K562 (cell line): Measurements from ENCODE around the gene NR1H2. TPM values are rescaled to one million over a fixed set of nuclear protein-coding genes. Genes with fewer than 3 reads are reported as not detected.

ENCODE experiments used
- ATAC-seq: fragments of 200-7000 bp; cut with Tn5 transposase; 3 replicates; pipeline ENCODE4 v1.9.1; 2020; ENCODE audit warnings: moderate library complexity
- BruUV-seq: library from RNA; stranded (reverse); fragments of 400-500 nt; replicated peaks from 2 replicates; lab custom pipeline; 2021; lab: Mats Ljungman, UMichigan
- CTCF ChIA-PET: fragments of 300-600 bp; formaldehyde crosslinking; extraction: SDS; loops from one replicate; lab custom pipeline; 2021; ENCODE audit warnings: low intra/inter-chr PET ratio; lab: Yijun Ruan, JAX
- POLR2A ChIA-PET: fragments of 300-600, 350-650 bp; sonication (Branson Sonifier 250); formaldehyde crosslinking; extraction: SDS; loops from one replicate; lab custom pipeline; 2021; ENCODE audit warnings: antibody characterized with exemption, inconsistent platforms; lab: Yijun Ruan, JAX
- DNase-seq, 4 experiments: peaks; one replicate each; pipeline versions ENCODE4 v3.0.0 to v3.0.0-alpha.2; 2011 to 2018; ENCODE audit warnings: low spot score in 3 of 4, mixed read lengths in 3 of 4; ENCODE audit errors: extremely low read depth in 1 of 4
- FAIRE-seq: peaks from 2 replicates; lab custom pipeline; 2011; peaks lifted over from hg19 to GRCh38; lab: Jason Lieb, UNC
- H2AFZ ChIP-seq: 2 replicates; pipeline ENCODE4 v1.6.0; 2011; ENCODE audit warnings: low read depth, low read length, control low read depth, inconsistent platforms
- H3K27ac ChIP-seq: fragments of 200-600 bp; 3 replicates; pipeline ENCODE4 v1.8.0; 2011; ENCODE audit warnings: low read depth, mild to moderate bottlenecking, control low read depth, inconsistent platforms, low read length, moderate library complexity, mixed read lengths; ENCODE audit errors: extremely low read depth
- H3K27me3 ChIP-seq, 2 experiments: fragments of 300-600 bp in 1 of 2; 2 replicates in 1 of 2; 3 replicates in 1 of 2; pipeline versions ENCODE4 v1.6.0 to v1.8.0; 2011; ENCODE audit warnings: inconsistent platforms in 2 of 2, low read length in 2 of 2, mild to moderate bottlenecking in 1 of 2, mixed read lengths in 1 of 2, moderate library complexity in 1 of 2; ENCODE audit not compliant: control insufficient read depth in 2 of 2, insufficient read depth in 2 of 2
- H3K36me3 ChIP-seq: fragments of 300-600 bp; 3 replicates; pipeline ENCODE4 v1.8.0; 2011; ENCODE audit warnings: mild to moderate bottlenecking, low read length, inconsistent platforms; ENCODE audit not compliant: control insufficient read depth, insufficient read depth
- H3K4me1 ChIP-seq, 2 experiments: fragments of 200-600 bp in 1 of 2; replicated peaks in 1 of 2; 2 replicates in 1 of 2; 3 replicates in 1 of 2; pipeline versions ENCODE4 v1.5.1 to v1.8.0; 2011; ENCODE audit warnings: inconsistent platforms in 2 of 2, low read length in 2 of 2, mild to moderate bottlenecking in 1 of 2, mixed read lengths in 1 of 2, moderate library complexity in 1 of 2; ENCODE audit not compliant: control insufficient read depth in 2 of 2, insufficient read depth in 2 of 2
- H3K4me2 ChIP-seq: 2 replicates; pipeline ENCODE4 v1.6.1; 2011; ENCODE audit warnings: low read length, control low read depth, inconsistent platforms, mixed read lengths; ENCODE audit not compliant: insufficient read depth
- H3K4me3 ChIP-seq: fragments of 200-600 bp; sonication (generic), shearing (Covaris generic); 2 replicates; pipeline ENCODE4 v1.5.1; 2016; ENCODE audit warnings: control low read depth, inconsistent platforms
- H3K79me2 ChIP-seq: fragments of 200-600 bp; 3 replicates; pipeline ENCODE4 v1.8.0; 2011; ENCODE audit warnings: low read length, inconsistent platforms; ENCODE audit not compliant: control insufficient read depth, insufficient read depth
- H3K9ac ChIP-seq, 2 experiments: 2 replicates each; pipeline versions ENCODE4 v1.6.0 to v1.6.1; 2011; ENCODE audit warnings: low read depth in 2 of 2, low read length in 2 of 2, control low read depth in 1 of 2, inconsistent platforms in 1 of 2, mild to moderate bottlenecking in 1 of 2, mixed read lengths in 1 of 2; ENCODE audit not compliant: insufficient read depth in 1 of 2
- H3K9me1 ChIP-seq: one replicate; pipeline ENCODE4 v1.6.0; 2011; ENCODE audit warnings: inconsistent platforms, mild to moderate bottlenecking, low read length, moderate library complexity; ENCODE audit not compliant: control insufficient read depth, insufficient read depth
- H3K9me3 ChIP-seq: replicated peaks from 2 replicates; pipeline ENCODE4 v1.5.1; 2011; ENCODE audit warnings: low read depth, low read length, inconsistent platforms; ENCODE audit not compliant: control insufficient read depth, insufficient read depth
- H4K20me1 ChIP-seq: replicated peaks from 2 replicates; pipeline ENCODE4 v1.6.1; 2011; ENCODE audit warnings: low read length, inconsistent platforms, mixed read lengths; ENCODE audit not compliant: control insufficient read depth, insufficient read depth
- BRD4 ChIP-seq: fragments of 200-600 bp; sonication (generic); IDR thresholded peaks from 2 replicates; pipeline ENCODE4 v1.6.1; 2017; ENCODE audit warnings: inconsistent platforms
- CLOCK ChIP-seq: fragments of 250-450 bp; sonication (Bioruptor Pico); IDR thresholded peaks from 2 replicates; pipeline ENCODE4 v1.4.0; 2020; ENCODE audit warnings: mild to moderate bottlenecking, moderate library complexity, borderline replicate concordance
- CREM ChIP-seq: IDR thresholded peaks from 2 replicates; pipeline ENCODE4 v1.6.1; 2014; ENCODE audit warnings: antibody characterized with exemption, low read depth
- ELF1 ChIP-seq: fragments of 200-800 bp; sonication (Bioruptor generic); IDR thresholded peaks from 2 replicates; pipeline ENCODE4 v1.6.1; 2016; ENCODE audit warnings: missing genetic modification characterization, missing compliant biosample characterization
- HMBOX1 ChIP-seq: sonication (generic); IDR thresholded peaks from 2 replicates; pipeline ENCODE4 v1.6.1; 2016
- IRF2 ChIP-seq: sonication (generic); formaldehyde crosslinking; IDR thresholded peaks from 2 replicates; pipeline ENCODE4 v1.8.1; 2022; ENCODE audit warnings: mild to moderate bottlenecking, missing genetic modification reagents
- NR2C2 ChIP-seq, 2 experiments: fragments of 200-800 bp in 1 of 2; sonication (Bioruptor generic) in 1 of 2; sonication (generic) in 1 of 2; formaldehyde crosslinking in 1 of 2; IDR thresholded peaks; 2 replicates each; pipeline versions ENCODE4 v1.6.1 to v1.8.0; 2016 to 2022; ENCODE audit warnings: mild to moderate bottlenecking in 1 of 2, missing compliant biosample characterization in 1 of 2, missing genetic modification characterization in 1 of 2, missing genetic modification reagents in 1 of 2
- PML ChIP-seq: IDR thresholded peaks from 2 replicates; pipeline ENCODE4 v1.6.1; 2012; ENCODE audit warnings: low read length, inconsistent platforms
- RAD51 ChIP-seq: fragments of 450-650 bp; IDR thresholded peaks from 2 replicates; pipeline ENCODE4 v1.7.1; 2016; ENCODE audit warnings: low read depth, mild to moderate bottlenecking, borderline replicate concordance
- SAP30 ChIP-seq: fragments of 200-600 bp; sonication (generic); IDR thresholded peaks from 2 replicates; pipeline ENCODE4 v1.6.1; 2012; ENCODE audit warnings: borderline replicate concordance, low read depth, mild to moderate bottlenecking, moderate library complexity, low read length, control low read depth, inconsistent platforms; ENCODE audit not compliant: insufficient read depth, poor library complexity, severe bottlenecking
- SMARCE1 ChIP-seq: fragments of 450-650 bp; IDR thresholded peaks from 2 replicates; pipeline ENCODE4 v1.7.1; 2016; ENCODE audit warnings: mild to moderate bottlenecking
- SNIP1 ChIP-seq: fragments of 450-650 bp; IDR thresholded peaks from 2 replicates; pipeline ENCODE4 v1.7.1; 2017; ENCODE audit warnings: low read depth, mild to moderate bottlenecking
- STAT5B ChIP-seq: fragments of 250-450 bp; sonication (Bioruptor Pico); IDR thresholded peaks from 2 replicates; pipeline ENCODE4 v1.8.0; 2021; ENCODE audit warnings: mild to moderate bottlenecking, inconsistent platforms
- ZNF12 ChIP-seq: sonication (generic); formaldehyde crosslinking; IDR thresholded peaks from 2 replicates; pipeline ENCODE4 v1.4.0; 2020; ENCODE audit warnings: mild to moderate bottlenecking, missing genetic modification reagents
- ZNF217 ChIP-seq: sonication (generic); formaldehyde crosslinking; IDR thresholded peaks from 2 replicates; pipeline ENCODE4 v1.8.0; 2022; ENCODE audit warnings: mild to moderate bottlenecking, missing genetic modification reagents
- ZNF449 ChIP-seq: fragments of 250-450 bp; sonication (Bioruptor Pico); IDR thresholded peaks from 2 replicates; pipeline ENCODE4 v1.8.0; 2022; ENCODE audit warnings: moderate library complexity, mild to moderate bottlenecking, inconsistent platforms
- WGBS: fragments of 100-300 bp; shearing (Covaris generic); methylation state at CpG from one replicate; pipeline ENCODE4 v1.1.6; 2016; ENCODE audit warnings: low coverage, mixed read lengths; ENCODE audit not compliant: insufficient coverage; ENCODE audit errors: missing lambda C conversion rate; 5-methylcytosine and 5-hydroxymethylcytosine counted together
- in situ Hi-C: fragments of 300-500 bp; cut with MboI; formaldehyde crosslinking; loops from 4 replicates; pipeline ENCODE4 v1.15.0; 2018; ENCODE audit warnings: inconsistent platforms, mixed read lengths
- intact Hi-C: fragments of 100-400 bp; cut with micrococcal nuclease; formaldehyde crosslinking; loops from 2 replicates; pipeline ENCODE4 v1.14.2; 2022
- polyA plus RNA-seq, 8 experiments: library from polyadenylated mRNA; depleted of rRNA in 4 of 8; stranded (reverse) in 5 of 8; unstranded in 3 of 8; fragments of >200 nt; fragmentation: Nextera tagmentation in 2 of 8; fragmentation: Illumina TruSeq in 1 of 8; extraction: Ambion mirVana in 2 of 8; extraction: Trizol in 1 of 8; gene quantifications; 2 replicates each; pipeline versions ENCODE4 v1.2.1 to v1.2.3, GENCODE V29; 2011 to 2014; ENCODE audit warnings: inconsistent platforms in 1 of 8, missing spikeins in 1 of 8
- total RNA-seq, 7 experiments: library from RNA; depleted of rRNA in 6 of 7; stranded (reverse); fragments of >200 nt in 6 of 7; fragmentation: Illumina TruSeq in 2 of 7; extraction: Trizol in 2 of 7; gene quantifications; 2 replicates each; pipeline versions ENCODE4 v1.2.1 to v1.2.3, GENCODE V29; 2011 to 2021; ENCODE audit warnings: low replicate concordance in 1 of 7

Gene NR1H2
- total and polyA plus RNA-seq, 9 of the 15 experiments (the other 6 are each of a cell fraction or from before 2014, with no cell fraction given): 0.11 to 73.8 (median 24.0) TPM

GRCh38 chr19:50368649-50369570 lies 7.3 kb upstream of the NR1H2 start:
- H4K20me1 ChIP-seq: no peaks in the 10 kb centered on the region
- intact Hi-C loops (loop anchor here (1.0 to 2.0 kb wide), 2 partner anchors 46 to 92 kb away; no protein-coding TSS in a partner anchor), in situ Hi-C loops (loop anchor here (5.0 kb wide), 1 partner anchor 93 kb away; no protein-coding TSS in a partner anchor)
- H3K4me3 ChIP-seq: peak overlapping the region; percentile 49
- H3K9me1 ChIP-seq: no peaks in the 10 kb centered on the region
- no peaks in the 10 kb centered on the region for H3K27me3 ChIP-seq
- FAIRE-seq (peak; percentile 95), DNase-seq (peak; percentile 87 to 93 (median 90)), ATAC-seq (peak; percentile 82)
- peaks cover 13% of the 10 kb centered on the region; the same call in 2 of the 3 replicates for H3K79me2 ChIP-seq
- peak overlapping the region; percentile 78 for H3K27ac ChIP-seq
- H3K9me3 ChIP-seq: no peaks in the 10 kb centered on the region
- H3K4me1 ChIP-seq: peaks cover 27 to 49% of the 10 kb centered on the region in 2 experiments
- TSS peak; percentile 39 for BruUV-seq
- H2AFZ ChIP-seq: peak overlapping the region; percentile 93
- POLR2A ChIA-PET: interaction anchor here (0.7 to 1.6 kb wide), 5 partner anchors 11 to 116 kb away, joined by 3 to 7 read pairs (median 5); partner anchors contain the start of gene POLD1
- no peaks in the 10 kb centered on the region for H3K36me3 ChIP-seq
- peak overlapping the region; percentile 75 to 96 for H3K9ac ChIP-seq
- 3% methylated on average over 31 of the region's 34 CpGs for WGBS
- CTCF ChIA-PET: interaction anchor here (0.8 to 3.5 kb wide), 5 partner anchors 46 to 335 kb away, joined by 3 to 15 read pairs (median 9); no protein-coding TSS in a partner anchor
- H3K4me2 ChIP-seq: peak overlapping the region; percentile 93
- TF ChIP-seq RAD51: peak; percentile 97
- no peak for TF ChIP-seq SNIP1
- TF ChIP-seq ELF1 (tag): peak; percentile 83
- no peak for TF ChIP-seq ZNF449 (CRISPR knock-in tag)
- TF ChIP-seq ZNF12 (CRISPR knock-in tag): no peak
- no peak; the same call in 1 of the 2 replicates for TF ChIP-seq PML
- TF ChIP-seq BRD4: no peak
- TF ChIP-seq ZNF217 (CRISPR knock-in tag): no peak
- no peak for TF ChIP-seq STAT5B
- TF ChIP-seq CREM: no peak
- TF ChIP-seq SMARCE1: no peak
- no peak for TF ChIP-seq NR2C2 (CRISPR knock-in tag; IDR thresholded peaks at IDR 0.05)
- peak; percentile 60 for TF ChIP-seq NR2C2 (tag; IDR thresholded peaks at IDR 0.05)
- TF ChIP-seq CLOCK: no peak
- TF ChIP-seq IRF2 (CRISPR knock-in tag): no peak
- peak; percentile 58 for TF ChIP-seq SAP30
- TF ChIP-seq HMBOX1: no peak
